Activated naive CD4-positive, alpha-beta T cell treated with anti-CD3 and anti-CD28 coated beads for 36 hours (primary cell): ENCODE results near the gene CYB5R2. TPM values are rescaled to one million over a fixed set of nuclear protein-coding genes. Genes with fewer than 3 reads are reported as not detected.

ENCODE experiments used
- CTCF ChIA-PET: fragments of 350-600 bp; sonication (Branson Sonifier 250); formaldehyde crosslinking; loops from one replicate; lab custom pipeline; 2021; ENCODE audit warnings: antibody characterized with exemption; lab: Charles Lee
- DNase-seq: peaks from one replicate; pipeline ENCODE4 v3.0.0-alpha.2; 2020
- H3K27ac Mint-ChIP-seq: one replicate; pipeline ENCODE4 v1.8.0; 2021; ENCODE audit warnings: mild to moderate bottlenecking, mixed read lengths
- H3K27me3 Mint-ChIP-seq: one replicate; pipeline ENCODE4 v1.8.0; 2021; ENCODE audit warnings: low read depth, mixed read lengths
- H3K36me3 Mint-ChIP-seq: one replicate; pipeline ENCODE4 v1.8.0; 2021; ENCODE audit warnings: low read depth, mixed read lengths
- H3K4me1 Mint-ChIP-seq: one replicate; pipeline ENCODE4 v1.8.0; 2021; ENCODE audit warnings: low read depth, mixed read lengths
- H3K4me3 Mint-ChIP-seq: one replicate; pipeline ENCODE4 v1.8.0; 2021; ENCODE audit warnings: mild to moderate bottlenecking, moderate library complexity, mixed read lengths
- H3K9me3 Mint-ChIP-seq: one replicate; pipeline ENCODE4 v1.8.0; 2021; ENCODE audit warnings: mixed read lengths
- intact Hi-C: fragments of 100-400 bp; cut with micrococcal nuclease; formaldehyde crosslinking; loops from one replicate; pipeline ENCODE4 v1.15.1; 2023
- total RNA-seq, 2 experiments: library from RNA; stranded (reverse); gene quantifications; one replicate each; pipeline ENCODE4 v1.2.3, GENCODE V29; 2021

The CYB5R2 gene
- total RNA-seq, 2 experiments from 2014 or later, result 5.5 to 8.2 TPM

- Mint-ChIP-seq H3K27me3 (no peaks in the 10 kb centered on the region), H3K4me1 (no peaks in the 10 kb centered on the region), H3K4me3 (no peak overlapping the region), H3K27ac (no peak overlapping the region), H3K9me3 (no peaks in the 10 kb centered on the region), H3K36me3 (peaks cover 21% of the 10 kb centered on the region)
- CTCF ChIA-PET, result no interaction called here
- DNase-seq, result no peak
- intact Hi-C loops, result no loop called here
Observed at GRCh38 chr11:7635137-7635536, 38.2 kb downstream of the CYB5R2 start.

GRCh38 chr11:7632211-7632610 lies 41.1 kb downstream of the CYB5R2 start:
- intact Hi-C loops, result no loop called here
- H3K4me1 Mint-ChIP-seq, result no peaks in the 10 kb centered on the region

GRCh38 chr11:7630002-7630401 lies 43.3 kb downstream of the CYB5R2 start:
- CTCF ChIA-PET, result interaction anchor here (1.0 kb wide), 1 partner anchor 188 kb away, joined by 3 read pairs; no protein-coding TSS in a partner anchor
- Mint-ChIP-seq H3K36me3 (peaks cover 9% of the 10 kb centered on the region), H3K9me3 (no peaks in the 10 kb centered on the region), H3K4me1 (no peaks in the 10 kb centered on the region), H3K27ac (no peak overlapping the region), H3K4me3 (no peak overlapping the region), H3K27me3 (no peaks in the 10 kb centered on the region)
- DNase-seq, result no peak
- intact Hi-C loops, result no loop called here

More at GRCh38 chr11:7632211-7632610, 41.1 kb downstream of the CYB5R2 start:
- no peak for DNase-seq
- Mint-ChIP-seq H3K36me3 (peaks cover 19% of the 10 kb centered on the region), H3K27me3 (no peaks in the 10 kb centered on the region), H3K9me3 (no peaks in the 10 kb centered on the region), H3K27ac (no peak overlapping the region), H3K4me3 (no peak overlapping the region)
- CTCF ChIA-PET, result no interaction called here

- H3K4me1 Mint-ChIP-seq, result no peaks in the 10 kb centered on the region
- H3K27me3 Mint-ChIP-seq, result no peaks in the 10 kb centered on the region
- CTCF ChIA-PET, result interaction anchor here (0.6 kb wide), 1 partner anchor 57 kb away, joined by 3 read pairs; no protein-coding TSS in a partner anchor
- no peak overlapping the region for H3K27ac Mint-ChIP-seq
- intact Hi-C loops, result no loop called here
- H3K4me3 Mint-ChIP-seq, result no peak overlapping the region
- no peaks in the 10 kb centered on the region for H3K9me3 Mint-ChIP-seq
- H3K36me3 Mint-ChIP-seq, result peaks cover 5% of the 10 kb centered on the region
- DNase-seq, result no peak
Observed at GRCh38 chr11:7628660-7629059, 44.6 kb downstream of the CYB5R2 start.

GRCh38 chr11:7622721-7623120 lies 50.6 kb downstream of the CYB5R2 start:
- no peaks in the 10 kb centered on the region for H3K4me1 Mint-ChIP-seq
- H3K9me3 Mint-ChIP-seq, result no peaks in the 10 kb centered on the region
- CTCF ChIA-PET, result no interaction called here
- no peaks in the 10 kb centered on the region for H3K36me3 Mint-ChIP-seq
- H3K4me3 Mint-ChIP-seq, result no peak overlapping the region
- intact Hi-C loops, result no loop called here
- DNase-seq, result no peak
- no peaks in the 10 kb centered on the region for H3K27me3 Mint-ChIP-seq
- no peak overlapping the region for H3K27ac Mint-ChIP-seq

GRCh38 chr11:7621554-7621953 lies 51.7 kb downstream of the CYB5R2 start:
- Mint-ChIP-seq H3K9me3 (no peaks in the 10 kb centered on the region), H3K4me1 (no peaks in the 10 kb centered on the region), H3K36me3 (peaks cover under 1% of the 10 kb centered on the region), H3K27ac (no peak overlapping the region), H3K4me3 (no peak overlapping the region), H3K27me3 (no peaks in the 10 kb centered on the region)
- CTCF ChIA-PET, result no interaction called here
- intact Hi-C loops, result no loop called here
- no peak for DNase-seq

- H3K27me3 Mint-ChIP-seq, result no peaks in the 10 kb centered on the region
- intact Hi-C loops, result no loop called here
- H3K4me3 Mint-ChIP-seq, result no peak overlapping the region
- DNase-seq, result no peak
- H3K36me3 Mint-ChIP-seq, result peaks cover 5% of the 10 kb centered on the region
- H3K27ac Mint-ChIP-seq, result no peak overlapping the region
- H3K9me3 Mint-ChIP-seq, result no peaks in the 10 kb centered on the region
- CTCF ChIA-PET, result interaction anchor here (0.8 kb wide), 1 partner anchor 50 kb away, joined by 3 read pairs; no protein-coding TSS in a partner anchor
- no peaks in the 10 kb centered on the region for H3K4me1 Mint-ChIP-seq
Observed at GRCh38 chr11:7621090-7621489, 52.2 kb downstream of the CYB5R2 start.

- peaks cover 6% of the 10 kb centered on the region for H3K36me3 Mint-ChIP-seq
- intact Hi-C loops, result no loop called here
- CTCF ChIA-PET, result interaction anchor here (0.9 kb wide), 1 partner anchor 9 kb away, joined by 4 read pairs; no protein-coding TSS in a partner anchor
- H3K9me3 Mint-ChIP-seq, result no peaks in the 10 kb centered on the region
- H3K27me3 Mint-ChIP-seq, result no peaks in the 10 kb centered on the region
- no peak overlapping the region for H3K4me3 Mint-ChIP-seq
- no peak overlapping the region for H3K27ac Mint-ChIP-seq
- H3K4me1 Mint-ChIP-seq, result no peaks in the 10 kb centered on the region
- no peak for DNase-seq
Observed at GRCh38 chr11:7619322-7619721, 54.0 kb downstream of the CYB5R2 start.

GRCh38 chr11:7617032-7617431 lies 56.3 kb downstream of the CYB5R2 start:
- peaks cover 10% of the 10 kb centered on the region for H3K36me3 Mint-ChIP-seq
- no peak overlapping the region for H3K27ac Mint-ChIP-seq
- no peaks in the 10 kb centered on the region for H3K4me1 Mint-ChIP-seq
- intact Hi-C loops, result no loop called here
- no peak overlapping the region for H3K4me3 Mint-ChIP-seq
- no peak for DNase-seq
- CTCF ChIA-PET, result no interaction called here
- no peaks in the 10 kb centered on the region for H3K9me3 Mint-ChIP-seq
- no peaks in the 10 kb centered on the region for H3K27me3 Mint-ChIP-seq

Other genes starting within 250 kb of the CYB5R2 start
- not detected for gene OLFML1, start 188.0 kb downstream of the CYB5R2 start, total RNA-seq
- 10 to 100 TPM; 22.2 to 26.1 TPM for gene PPFIBP2, start 159.5 kb downstream of the CYB5R2 start, total RNA-seq
- gene OVCH2, start 33.0 kb upstream of the CYB5R2 start, total RNA-seq, result not detected
- not detected for gene OR5P2, start 123.4 kb upstream of the CYB5R2 start, total RNA-seq
- not detected for gene OR5P3, start 157.3 kb upstream of the CYB5R2 start, total RNA-seq